Stimulated activated effector memory CD8-positive, alpha-beta T cell treated with anti-CD3 and anti-CD28 coated beads, Interleukin-12 subunit alpha, Interleukin-12 subunit beta, amount 100 ng/mL, for 72 hours (primary cell): Measurements from ENCODE around the gene HOXD4.
A peak's percentile ranks its signal among the peaks of the same experiment; 100 is the strongest.

ENCODE experiments used
- ATAC-seq: fragments of 150-1000 bp; cut with Tn5 transposase; 2 replicates; pipeline ENCODE4 v1.10.0; 2021
- DNase-seq, 2 donors: peaks; one replicate each; pipeline ENCODE4 v3.0.0; 2021 to 2022; ENCODE audit warnings: low spot score in 2 of 2
- H3K27ac Mint-ChIP-seq: one replicate; pipeline ENCODE4 v1.8.0; 2022; ENCODE audit warnings: mild to moderate bottlenecking, mixed read lengths
- H3K36me3 Mint-ChIP-seq: one replicate; pipeline ENCODE4 v1.8.0; 2022; ENCODE audit warnings: mild to moderate bottlenecking, mixed read lengths
- H3K4me1 Mint-ChIP-seq: one replicate; pipeline ENCODE4 v1.8.0; 2022; ENCODE audit warnings: mixed read lengths
- H3K4me3 Mint-ChIP-seq: one replicate; pipeline ENCODE4 v1.8.0; 2022; ENCODE audit warnings: mild to moderate bottlenecking, mixed read lengths
- H3K9me3 Mint-ChIP-seq: one replicate; pipeline ENCODE4 v1.8.0; 2022; ENCODE audit warnings: mixed read lengths

The HOXD4 gene

DNA sequence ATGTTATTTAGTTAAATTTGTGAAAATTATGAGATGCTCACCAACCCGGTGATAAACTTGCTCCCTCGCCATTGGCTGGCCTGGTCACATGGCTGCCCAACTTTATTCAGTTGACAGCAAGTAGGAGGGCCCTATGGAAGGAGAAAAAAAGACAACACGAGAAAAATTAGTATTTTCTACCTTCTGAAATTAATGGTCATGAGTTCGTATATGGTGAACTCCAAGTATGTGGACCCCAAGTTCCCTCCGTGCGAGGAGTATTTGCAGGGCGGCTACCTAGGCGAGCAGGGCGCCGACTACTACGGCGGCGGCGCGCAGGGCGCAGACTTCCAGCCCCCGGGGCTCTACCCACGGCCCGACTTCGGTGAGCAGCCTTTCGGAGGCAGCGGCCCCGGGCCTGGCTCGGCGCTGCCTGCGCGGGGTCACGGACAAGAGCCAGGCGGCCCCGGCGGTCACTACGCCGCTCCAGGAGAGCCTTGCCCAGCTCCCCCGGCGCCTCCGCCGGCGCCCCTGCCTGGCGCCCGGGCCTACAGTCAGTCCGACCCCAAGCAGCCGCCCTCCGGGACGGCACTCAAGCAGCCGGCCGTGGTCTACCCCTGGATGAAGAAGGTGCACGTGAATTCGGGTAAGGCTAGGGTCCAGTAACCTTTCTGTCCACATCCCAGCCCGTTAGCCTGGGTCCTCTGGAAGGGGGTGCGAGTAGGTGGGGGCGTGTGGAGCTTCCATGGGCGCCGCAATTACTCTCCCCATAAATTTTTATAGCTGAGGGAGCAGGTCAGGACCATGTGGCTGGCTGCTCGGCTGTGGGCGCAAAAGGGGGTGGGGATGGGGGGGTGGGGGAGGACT, at the start of gene HOXD4:
Gene HOXD4 (plus strand): TSS at position 109 of the 846 bp plus-strand sequence. CDS start 84 bp downstream, at position 193.
- no peak for DNase-seq
- no peak within 1 kb of the TSS for H3K4me3 Mint-ChIP-seq
- H3K4me1 Mint-ChIP-seq, result peaks cover 5% of the 10 kb centered on the region
- ATAC-seq, result no peak
- no peaks in the 10 kb centered on the region for H3K36me3 Mint-ChIP-seq
- H3K9me3 Mint-ChIP-seq, result no peaks in the 10 kb centered on the region
- H3K27ac Mint-ChIP-seq, result no peak within 1 kb of the TSS

- no peak for DNase-seq
- Mint-ChIP-seq H3K27ac (no peak overlapping the region), H3K4me1 (peaks cover 41% of the 10 kb centered on the region), H3K4me3 (no peak overlapping the region), H3K9me3 (no peaks in the 10 kb centered on the region), H3K36me3 (peaks cover 15% of the 10 kb centered on the region)
- no peak for ATAC-seq
Observed at GRCh38 chr2:176101842-176102241, 49.5 kb upstream of the HOXD4 start.

- H3K4me1 Mint-ChIP-seq, result peaks cover 36% of the 10 kb centered on the region
- no peak for DNase-seq
- H3K36me3 Mint-ChIP-seq, result peaks cover 15% of the 10 kb centered on the region
- no peak overlapping the region for H3K27ac Mint-ChIP-seq
- no peaks in the 10 kb centered on the region for H3K9me3 Mint-ChIP-seq
- ATAC-seq, result no peak
- no peak overlapping the region for H3K4me3 Mint-ChIP-seq
Observed at GRCh38 chr2:176102309-176102866, 49.0 kb upstream of the HOXD4 start.

DNA sequence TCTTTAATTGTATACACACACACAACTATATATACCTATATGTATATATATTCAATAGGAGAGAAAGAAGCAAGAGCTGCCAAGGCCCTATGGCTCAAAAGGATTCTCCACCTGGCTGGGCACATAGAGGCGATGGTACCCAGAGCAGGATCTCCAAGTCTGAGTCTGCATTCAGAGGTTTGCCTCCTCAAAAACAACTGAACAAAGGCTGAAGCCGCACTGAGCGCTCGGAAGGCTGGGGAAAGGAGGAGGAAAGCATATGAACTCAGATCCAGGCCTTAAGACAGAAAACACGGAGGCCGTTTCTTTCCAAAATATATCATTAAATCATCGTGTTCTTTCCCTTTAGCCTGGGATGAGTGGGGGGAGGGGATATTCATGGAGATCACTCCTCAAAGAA, 48.2 kb upstream of the HOXD4 start:
- Mint-ChIP-seq H3K4me1 (peaks cover 29% of the 10 kb centered on the region), H3K27ac (no peak overlapping the region), H3K9me3 (no peaks in the 10 kb centered on the region), H3K36me3 (peaks cover 15% of the 10 kb centered on the region), H3K4me3 (no peak overlapping the region)
- DNase-seq (no peak), ATAC-seq (no peak)

- H3K9me3 Mint-ChIP-seq, result no peaks in the 10 kb centered on the region
- H3K27ac Mint-ChIP-seq, result no peak overlapping the region
- H3K36me3 Mint-ChIP-seq, result peaks cover 15% of the 10 kb centered on the region
- ATAC-seq (no peak), DNase-seq (no peak)
- peak overlapping the region; percentile 39 for H3K4me3 Mint-ChIP-seq
- peaks cover 30% of the 10 kb centered on the region for H3K4me1 Mint-ChIP-seq
Observed at GRCh38 chr2:176103742-176104315, 47.5 kb upstream of the HOXD4 start.

- DNase-seq (no peak), ATAC-seq (peak; percentile 43)
- peaks cover 37% of the 10 kb centered on the region for H3K4me1 Mint-ChIP-seq
- no peak overlapping the region for H3K27ac Mint-ChIP-seq
- peak overlapping the region; percentile 39 for H3K4me3 Mint-ChIP-seq
- peaks cover 15% of the 10 kb centered on the region for H3K36me3 Mint-ChIP-seq
- H3K9me3 Mint-ChIP-seq, result no peaks in the 10 kb centered on the region
Observed at GRCh38 chr2:176104316-176105077, 46.9 kb upstream of the HOXD4 start.

- Mint-ChIP-seq H3K9me3 (no peaks in the 10 kb centered on the region), H3K36me3 (peaks cover 15% of the 10 kb centered on the region), H3K4me3 (peak overlapping the region; percentile 39), H3K27ac (no peak overlapping the region), H3K4me1 (peaks cover 38% of the 10 kb centered on the region)
- ATAC-seq (no peak), DNase-seq (no peak)
Observed at GRCh38 chr2:176105078-176105729, 46.1 kb upstream of the HOXD4 start.

DNA sequence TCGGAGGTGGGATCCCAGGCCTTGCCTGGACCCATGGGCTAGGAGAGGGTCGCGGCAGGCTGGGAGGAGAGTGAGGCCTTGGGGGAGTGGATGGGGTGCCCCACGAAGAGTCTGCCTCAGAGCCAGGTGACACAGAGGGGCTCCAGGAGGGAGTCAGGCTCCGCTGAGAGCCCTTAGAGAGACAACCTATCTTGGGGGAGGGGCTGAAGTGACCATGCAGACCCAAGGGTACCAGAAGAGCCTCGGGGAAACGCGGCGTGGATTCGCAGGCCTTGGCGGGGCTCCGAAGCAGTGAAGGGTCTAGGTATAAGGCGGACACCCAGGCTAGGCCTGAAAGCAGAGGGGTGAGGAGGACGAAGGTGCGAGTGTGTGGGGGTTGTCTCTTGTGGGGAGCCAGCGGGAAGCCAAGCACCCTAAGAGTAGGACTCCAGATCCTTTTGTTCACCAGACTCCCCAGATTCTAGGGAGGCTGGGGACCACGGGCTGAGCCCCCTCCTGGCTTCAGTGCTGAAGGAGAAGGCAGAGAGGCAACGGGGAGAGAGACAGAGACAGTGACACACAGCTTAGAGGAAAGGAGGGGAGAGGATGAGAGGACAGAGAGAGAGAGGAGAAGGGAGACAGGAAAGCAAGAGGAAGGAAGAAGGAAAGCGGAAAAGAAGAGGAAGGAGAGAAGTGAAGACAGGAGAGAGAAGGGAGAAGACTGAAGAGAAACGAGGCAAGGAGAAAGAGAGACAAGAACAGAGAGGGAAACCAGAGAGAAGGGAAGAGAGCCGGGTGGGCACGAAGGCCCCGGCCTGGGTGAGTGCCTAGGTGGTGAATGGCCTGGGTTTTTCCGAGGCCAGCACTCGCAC, 45.4 kb upstream of the HOXD4 start:
- H3K4me1 Mint-ChIP-seq, result peaks cover 38% of the 10 kb centered on the region
- no peak overlapping the region for H3K27ac Mint-ChIP-seq
- H3K4me3 Mint-ChIP-seq, result peak overlapping the region; percentile 44
- DNase-seq (no peak), ATAC-seq (no peak)
- H3K9me3 Mint-ChIP-seq, result no peaks in the 10 kb centered on the region
- H3K36me3 Mint-ChIP-seq, result peaks cover 15% of the 10 kb centered on the region

DNA sequence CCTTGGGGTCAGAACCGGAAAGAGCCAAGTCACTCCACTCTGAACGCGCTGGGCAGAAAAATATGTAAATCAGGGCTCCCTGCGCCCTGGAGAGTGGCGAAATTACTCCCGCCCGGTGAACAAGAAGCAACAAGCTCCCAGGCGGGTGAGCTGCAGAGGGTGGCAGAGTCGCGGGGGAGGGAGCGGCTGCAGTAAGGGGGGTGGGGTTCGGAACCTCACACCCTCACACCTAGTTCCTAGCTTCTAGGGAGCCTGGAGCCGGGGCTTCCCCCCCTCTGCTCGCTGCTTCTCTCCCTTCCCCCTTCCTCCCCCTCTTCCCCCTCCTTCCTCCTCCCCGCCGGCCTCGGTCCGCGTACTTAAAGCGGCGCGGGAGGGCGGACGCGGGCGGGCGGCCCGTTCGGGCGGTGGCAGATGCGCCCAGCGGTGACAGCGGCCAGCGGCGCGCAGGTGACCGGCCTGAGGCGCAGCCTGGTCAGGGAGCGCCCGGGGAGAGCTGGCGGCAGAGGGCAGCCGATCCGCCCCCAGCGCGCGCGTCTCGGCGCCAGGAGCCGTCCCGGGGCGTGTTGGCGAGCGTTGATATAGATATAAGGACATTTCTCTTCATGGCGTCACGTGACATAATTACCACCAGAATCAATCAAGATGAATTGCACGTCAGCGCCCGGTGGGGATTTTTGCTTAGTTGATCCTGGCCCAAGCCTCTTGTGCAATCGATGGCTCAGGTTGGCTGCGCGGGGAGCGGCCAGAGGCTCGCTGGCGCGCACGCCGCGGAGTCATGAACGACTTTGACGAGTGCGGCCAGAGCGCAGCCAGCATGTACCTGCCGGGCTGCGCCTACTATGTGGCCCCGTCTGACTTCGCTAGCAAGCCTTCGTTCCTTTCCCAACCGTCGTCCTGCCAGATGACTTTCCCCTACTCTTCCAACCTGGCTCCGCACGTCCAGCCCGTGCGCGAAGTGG, 44.5 kb upstream of the HOXD4 start, which contains the start of gene HOXD11:
Gene HOXD11 (plus strand): TSS at position 700 of the 959 bp plus-strand sequence. CDS start 76 bp downstream, at position 776.
- ATAC-seq (peak; percentile 19), DNase-seq (no peak)
- H3K9me3 Mint-ChIP-seq, result no peaks in the 10 kb centered on the region
- peaks cover 12% of the 10 kb centered on the region for H3K36me3 Mint-ChIP-seq
- H3K4me1 Mint-ChIP-seq, result peaks cover 38% of the 10 kb centered on the region
- H3K27ac Mint-ChIP-seq, result no peak within 1 kb of the TSS
- H3K4me3 Mint-ChIP-seq, result peak within 1 kb of the TSS; percentile 44

GRCh38 chr2:176107731-176108181, 43.6 kb upstream of the HOXD4 start:
- no peak for DNase-seq
- Mint-ChIP-seq H3K27ac (no peak overlapping the region), H3K4me3 (no peak overlapping the region), H3K36me3 (peaks cover 7% of the 10 kb centered on the region), H3K9me3 (no peaks in the 10 kb centered on the region), H3K4me1 (peaks cover 38% of the 10 kb centered on the region)
- ATAC-seq, result no peak

DNA sequence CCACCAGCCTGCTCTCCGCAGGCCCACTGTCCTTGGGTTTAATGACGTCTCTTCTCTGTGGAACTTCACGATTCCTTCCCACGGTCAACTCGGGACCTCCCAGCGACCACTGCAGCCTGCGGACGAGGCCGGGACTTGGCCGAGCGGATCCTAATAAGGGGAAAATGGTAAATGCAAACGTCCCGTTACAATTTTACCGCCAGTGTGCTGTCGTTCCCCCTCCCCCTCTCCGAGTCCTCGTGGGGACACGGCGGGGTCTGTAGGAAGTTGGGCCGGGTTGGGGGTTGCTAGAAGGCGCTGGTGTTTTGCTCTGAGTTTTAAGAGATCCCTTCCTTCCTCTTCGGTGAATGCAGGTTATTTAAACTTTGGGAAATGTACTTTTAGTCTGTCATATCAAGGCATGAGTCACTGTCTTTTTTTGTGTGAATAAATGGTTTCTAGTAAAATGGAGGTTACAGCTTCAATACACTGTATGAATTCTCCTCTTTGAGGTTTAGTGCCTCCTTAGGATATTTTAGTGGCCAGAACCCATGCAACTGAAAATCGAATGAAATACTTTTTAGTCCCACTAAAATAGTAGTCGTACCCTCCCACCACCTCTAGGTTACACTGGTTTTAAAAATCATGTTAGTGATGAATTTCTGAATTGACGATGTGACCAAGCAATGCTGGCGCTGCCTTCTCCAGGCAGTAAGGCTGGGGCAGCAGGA, 42.0 kb upstream of the HOXD4 start:
- DNase-seq (no peak), ATAC-seq (no peak)
- H3K4me3 Mint-ChIP-seq, result no peak overlapping the region
- H3K27ac Mint-ChIP-seq, result no peak overlapping the region
- peaks cover 7% of the 10 kb centered on the region for H3K36me3 Mint-ChIP-seq
- no peaks in the 10 kb centered on the region for H3K9me3 Mint-ChIP-seq
- H3K4me1 Mint-ChIP-seq, result peaks cover 33% of the 10 kb centered on the region

GRCh38 chr2:176109946-176110345, 41.4 kb upstream of the HOXD4 start:
- no peak overlapping the region for H3K4me3 Mint-ChIP-seq
- ATAC-seq, result no peak
- no peak overlapping the region for H3K27ac Mint-ChIP-seq
- H3K9me3 Mint-ChIP-seq, result no peaks in the 10 kb centered on the region
- H3K36me3 Mint-ChIP-seq, result peaks cover 7% of the 10 kb centered on the region
- peaks cover 27% of the 10 kb centered on the region for H3K4me1 Mint-ChIP-seq
- no peak for DNase-seq
